OCI-LY7 (cell line): ENCODE data around the gene EFCAB11.

ENCODE experiments used
- CTCF ChIP-seq: fragments of 200-600 bp; sonication (generic); conservative IDR thresholded peaks from 2 replicates; pipeline ENCODE4 v1.5.1; 2014; ENCODE audit warnings: mild to moderate bottlenecking, antibody characterized with exemption, low read length, moderate library complexity, mixed read lengths
- EZH2phosphoT487 ChIP-seq: fragments of 200-600 bp; sonication (generic); IDR thresholded peaks from 2 replicates; pipeline ENCODE4 v1.6.1; 2018; ENCODE audit warnings: low read depth, borderline replicate concordance, mild to moderate bottlenecking, mixed run types, antibody characterized with exemption, low read length, moderate library complexity, mixed read lengths

- TF ChIP-seq CTCF: 0 out of 2 replicates have a peak, but pooled peaks have one; percentile 25
- TF ChIP-seq EZH2phosphoT487: no peak
These were observed 106.4 kb downstream of the EFCAB11 start for GRCh38 chr14:89848165-89848564.
